KOPT-K1 (cell line): ENCODE measurements around the gene SLC30A10.
"Not testable (repeated sequence)": the region's sequence is repeated elsewhere in the genome, so short reads cannot be mapped to it uniquely, and the experiment has no call there.

Source experiments
- H3K27ac ChIP-seq: fragments of 200-600 bp; sonication (generic); 2 replicates; pipeline ENCODE4 v1.5.1; 2016; ENCODE audit warnings: antibody characterized with exemption, mild to moderate bottlenecking, low read depth, low read length; ENCODE audit not compliant: poor library complexity, severe bottlenecking
- H3K36me3 ChIP-seq: fragments of 200-600 bp; sonication (generic); 2 replicates; pipeline ENCODE4 v1.5.1; 2017; ENCODE audit warnings: antibody characterized with exemption, mild to moderate bottlenecking, low read length, moderate library complexity; ENCODE audit not compliant: insufficient read depth
- H3K9me3 ChIP-seq: fragments of 200-600 bp; sonication (generic); 2 replicates; pipeline ENCODE4 v1.5.1; 2017; ENCODE audit warnings: antibody characterized with exemption, low read length, mild to moderate bottlenecking; ENCODE audit not compliant: insufficient read depth, poor library complexity, severe bottlenecking

The SLC30A10 gene

GRCh38 chr1:219909476-219909875 lies 18.9 kb downstream of the SLC30A10 start:
- no peaks in the 10 kb centered on the region for H3K9me3 ChIP-seq
- no peak overlapping the region for H3K27ac ChIP-seq
- no peaks in the 10 kb centered on the region for H3K36me3 ChIP-seq

- Histone ChIP-seq H3K36me3 (no peaks in the 10 kb centered on the region), H3K27ac (no peak overlapping the region), H3K9me3 (no peaks in the 10 kb centered on the region)
Observed at GRCh38 chr1:219908170-219908569, 20.2 kb downstream of the SLC30A10 start.

GRCh38 chr1:219907772-219908070 lies 20.6 kb downstream of the SLC30A10 start:
- H3K36me3 ChIP-seq, result no peaks in the 10 kb centered on the region
- no peaks in the 10 kb centered on the region for H3K9me3 ChIP-seq
- H3K27ac ChIP-seq, result no peak overlapping the region

- H3K36me3 ChIP-seq, result no peaks in the 10 kb centered on the region
- H3K27ac ChIP-seq, result no peak overlapping the region
- no peaks in the 10 kb centered on the region for H3K9me3 ChIP-seq
Observed at GRCh38 chr1:219906924-219907771, 21.2 kb downstream of the SLC30A10 start.

GRCh38 chr1:219906565-219906923 lies 21.8 kb downstream of the SLC30A10 start:
- not testable (repeated sequence) for H3K9me3 ChIP-seq, H3K27ac ChIP-seq, H3K36me3 ChIP-seq

GRCh38 chr1:219905524-219905923 lies 22.8 kb downstream of the SLC30A10 start:
- H3K36me3 ChIP-seq, result no peaks in the 10 kb centered on the region
- no peaks in the 10 kb centered on the region for H3K9me3 ChIP-seq
- H3K27ac ChIP-seq, result no peak overlapping the region

GRCh38 chr1:219904934-219905333 lies 23.4 kb downstream of the SLC30A10 start:
- no peaks in the 10 kb centered on the region for H3K9me3 ChIP-seq
- no peaks in the 10 kb centered on the region for H3K36me3 ChIP-seq
- no peak overlapping the region for H3K27ac ChIP-seq

- H3K27ac ChIP-seq, result no peak overlapping the region
- no peaks in the 10 kb centered on the region for H3K36me3 ChIP-seq
- no peaks in the 10 kb centered on the region for H3K9me3 ChIP-seq
Observed at GRCh38 chr1:219903353-219903871, 24.9 kb downstream of the SLC30A10 start.

- Histone ChIP-seq H3K9me3 (no peaks in the 10 kb centered on the region), H3K27ac (no peak overlapping the region), H3K36me3 (no peaks in the 10 kb centered on the region)
Observed at GRCh38 chr1:219902951-219903350, 25.4 kb downstream of the SLC30A10 start.

- Histone ChIP-seq H3K36me3 (no peaks in the 10 kb centered on the region), H3K9me3 (no peaks in the 10 kb centered on the region), H3K27ac (no peak overlapping the region)
Observed at GRCh38 chr1:219900882-219901281, 27.5 kb downstream of the SLC30A10 start.

- no peaks in the 10 kb centered on the region for H3K36me3 ChIP-seq
- H3K27ac ChIP-seq, result no peak overlapping the region
- H3K9me3 ChIP-seq, result no peaks in the 10 kb centered on the region
Observed at GRCh38 chr1:219900201-219900600, 28.2 kb downstream of the SLC30A10 start.

GRCh38 chr1:219898375-219898774 lies 30.0 kb downstream of the SLC30A10 start:
- H3K36me3 ChIP-seq, result no peaks in the 10 kb centered on the region
- no peaks in the 10 kb centered on the region for H3K9me3 ChIP-seq
- no peak overlapping the region for H3K27ac ChIP-seq

GRCh38 chr1:219897914-219898313 lies 30.4 kb downstream of the SLC30A10 start:
- Histone ChIP-seq H3K27ac (no peak overlapping the region), H3K36me3 (no peaks in the 10 kb centered on the region), H3K9me3 (no peaks in the 10 kb centered on the region)

- H3K9me3 ChIP-seq, H3K36me3 ChIP-seq, H3K27ac ChIP-seq: not testable (repeated sequence)
Observed at GRCh38 chr1:219892271-219892670, 36.1 kb downstream of the SLC30A10 start.

- not testable (repeated sequence) for H3K36me3 ChIP-seq, H3K9me3 ChIP-seq, H3K27ac ChIP-seq
Observed at GRCh38 chr1:219891846-219892245, 36.5 kb downstream of the SLC30A10 start.

GRCh38 chr1:219888667-219889066 lies 39.7 kb downstream of the SLC30A10 start:
- H3K36me3 ChIP-seq, H3K27ac ChIP-seq, H3K9me3 ChIP-seq: not testable (repeated sequence)
